Amygdala (tissue), 56 donors: ENCODE results near the gene ZBTB44.
A peak's percentile ranks its signal among the peaks of the same experiment; 100 is the strongest.

Experiments
- DNase-seq, 56 donors: peaks; one replicate each; lab custom pipeline; 2025; lab: John Stamatoyannopoulos, UW

ZBTB44 gene

GRCh38 chr11:130180491-130180890 lies 134.2 kb downstream of the ZBTB44 start:
- DNase-seq, result peak in 3 of 56 donors; percentile 8 to 24 (median 15)

DNA sequence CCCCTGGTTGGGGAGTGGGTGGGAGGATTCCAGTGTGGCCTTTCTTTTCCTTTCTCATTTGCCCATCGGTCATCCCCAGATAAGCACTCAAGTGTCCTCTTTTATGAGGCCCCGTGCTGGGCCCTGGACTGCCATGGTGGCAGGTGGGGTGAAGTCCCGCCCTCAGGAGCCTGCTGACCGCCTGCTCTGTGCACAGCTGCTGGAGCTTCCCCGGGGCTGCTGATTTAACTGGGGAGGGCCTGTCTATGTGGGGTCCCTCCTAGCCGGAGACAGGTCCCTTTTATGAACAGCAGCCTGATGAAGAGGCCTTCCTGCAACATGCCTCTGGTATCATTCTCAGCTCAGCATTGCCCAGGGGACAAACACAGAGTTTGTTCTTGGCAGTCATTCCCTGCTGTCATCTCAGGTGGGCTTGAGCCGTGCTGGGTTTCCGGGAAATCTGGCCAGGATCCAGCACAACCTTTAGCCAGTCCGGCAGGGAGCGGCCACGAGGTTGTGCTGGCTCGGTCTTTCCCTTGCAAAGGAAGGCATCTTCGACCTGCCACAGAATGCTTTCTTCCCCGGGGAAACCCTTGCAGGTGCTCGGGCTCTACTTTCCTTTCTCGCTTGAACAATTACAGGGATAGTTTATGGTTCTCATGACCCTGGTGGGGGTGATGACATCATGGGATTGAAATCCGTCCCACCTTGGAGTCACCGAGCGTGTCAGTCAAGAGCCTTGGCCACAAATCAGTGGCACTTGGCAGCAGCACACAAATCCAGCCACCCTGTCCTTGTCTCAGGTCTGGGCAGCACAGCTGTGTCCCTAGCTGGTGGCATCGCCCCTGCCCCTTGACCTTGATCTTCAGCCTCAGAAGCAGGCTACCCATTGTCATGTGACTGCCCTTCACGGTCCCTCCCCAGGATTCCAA lies 135.1 kb downstream of the ZBTB44 start:
- DNase-seq, result no peak

DNA sequence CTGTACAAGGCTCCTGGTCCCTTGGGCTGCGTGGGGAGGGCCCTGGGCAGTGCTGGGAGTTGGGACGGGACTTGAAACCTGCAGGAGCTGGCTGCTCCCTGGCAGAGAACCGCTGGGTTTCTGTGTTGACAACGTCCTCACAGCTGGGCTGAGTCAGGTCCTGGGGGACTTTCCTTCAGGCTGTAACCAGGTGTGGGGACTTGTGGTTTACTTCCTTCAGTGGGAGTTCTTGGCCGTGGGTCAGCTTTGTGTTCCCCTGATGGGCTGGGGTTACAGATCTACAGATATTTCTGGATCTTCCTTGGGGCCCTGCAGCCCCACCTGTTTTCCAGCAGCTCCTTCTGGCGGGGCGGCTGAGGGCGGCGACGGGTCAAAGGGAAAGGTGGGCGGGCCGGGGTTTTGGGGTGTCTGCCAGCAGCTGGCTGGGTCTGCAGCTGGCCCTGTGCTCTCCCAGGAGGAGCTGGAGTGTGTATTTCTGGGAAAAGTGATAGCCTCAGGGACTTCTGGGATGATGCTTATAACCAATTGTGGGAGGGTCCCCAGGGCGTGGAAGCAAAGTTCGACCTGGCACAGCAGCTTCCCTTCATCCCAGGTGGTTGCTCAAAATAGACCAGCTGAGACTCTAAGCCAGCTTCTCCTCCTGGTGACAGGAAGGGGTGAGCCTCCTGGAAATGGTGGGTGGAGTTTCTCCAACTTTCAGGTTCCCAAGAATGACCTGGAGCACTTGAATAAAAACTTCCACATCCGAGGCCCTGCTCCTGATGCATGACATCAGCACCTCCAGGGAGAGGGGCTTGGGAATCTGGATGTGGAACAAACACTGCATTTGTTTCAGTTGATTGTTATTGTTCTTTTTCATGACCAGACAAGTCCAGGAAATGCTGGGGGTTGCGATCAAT lies 136.0 kb downstream of the ZBTB44 start:
- no peak for DNase-seq

GRCh38 chr11:130177782-130178181 lies 136.9 kb downstream of the ZBTB44 start:
- no peak for DNase-seq
